ENCODE results near the gene STARD10. TPM values are rescaled to one million over a fixed set of nuclear protein-coding genes. Genes with fewer than 3 reads are reported as not detected.

Gene STARD10
- total RNA-seq, 1 experiment from 2014 or later: 58.4 TPM

DNA sequence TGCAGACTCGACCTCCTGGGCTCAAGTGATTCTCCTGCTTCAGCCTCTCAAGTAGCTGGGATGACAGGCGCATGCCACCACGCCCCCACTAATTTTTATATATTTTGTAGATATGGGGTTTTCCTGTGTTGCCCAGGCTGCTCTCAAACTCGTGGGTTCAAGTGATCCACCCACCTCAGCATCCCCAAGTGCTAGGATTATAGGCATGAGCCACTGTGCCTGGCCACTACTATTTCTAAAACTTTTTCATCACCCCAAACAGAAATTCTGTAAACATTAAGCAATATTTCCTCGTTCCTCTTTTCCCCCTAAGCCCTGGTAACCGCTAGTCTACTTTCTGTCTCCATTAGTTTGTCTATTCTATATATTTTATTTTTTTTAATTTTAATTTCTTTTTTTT is 11.4 kb upstream of the STARD10 start:
- RAD21 ChIA-PET (ENCODE audit: low non-redundant PET in 1 of 2, low total read pairs in 2 of 2, uncharacterized antibody in 2 of 2, unreplicated experiment in 2 of 2): no interaction called here
- intact Hi-C loops (cut with micrococcal nuclease): no loop called here
- POLR2A ChIA-PET: no interaction called here

More for the DNA sequence above, 11.4 kb upstream of the STARD10 start:
- no peak overlapping the region for H2AFZ ChIP-seq (ENCODE audit: low read depth, low read length, poor library complexity, severe bottlenecking)
- H3K27me3 ChIP-seq (ENCODE audit: insufficient read depth, low read length): no peaks in the 10 kb centered on the region
- no peak overlapping the region for H3K9ac ChIP-seq (ENCODE audit: low read length)
- no peak overlapping the region for H3K27ac ChIP-seq (ENCODE audit: low read depth, low read length)
- H3K79me2 ChIP-seq (ENCODE audit: insufficient read depth, low read length): peaks cover under 1% of the 10 kb centered on the region; the same call in 1 of the 2 replicates
- TF ChIP-seq, protein P1, sequence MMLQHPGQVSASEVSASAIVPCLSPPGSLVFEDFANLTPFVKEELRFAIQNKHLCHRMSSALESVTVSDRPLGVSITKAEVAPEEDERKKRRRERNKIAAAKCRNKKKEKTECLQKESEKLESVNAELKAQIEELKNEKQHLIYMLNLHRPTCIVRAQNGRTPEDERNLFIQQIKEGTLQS (IDR thresholded peaks at IDR 0.05): no peak
- TF ChIP-seq ELF1 (IDR thresholded peaks at IDR 0.05; ENCODE audit: borderline replicate concordance, low read depth) (no peak), ZNF274 (IDR thresholded peaks at IDR 0.05; ENCODE audit: low read depth, low read length) (no peak), EZH2 (IDR thresholded peaks at IDR 0.05) (no peak), SIN3A (IDR thresholded peaks at IDR 0.05; ENCODE audit: low read depth) (no peak), JUND (IDR thresholded peaks at IDR 0.05) (no peak), POLR2AphosphoS5 (IDR thresholded peaks at IDR 0.05; ENCODE audit: low read depth, low read length) (no peak), EZH2phosphoT487 (IDR thresholded peaks at IDR 0.05; ENCODE audit: borderline replicate concordance) (no peak), CBX3 (IDR thresholded peaks at IDR 0.05; ENCODE audit: low read depth) (no peak), POLR2A (IDR thresholded peaks at IDR 0.05; ENCODE audit: borderline replicate concordance, extremely low read depth, insufficient read depth, insufficient read length) (no peak), SRF (IDR thresholded peaks at IDR 0.05; ENCODE audit: low read depth) (no peak), YY1 (IDR thresholded peaks at IDR 0.05; ENCODE audit: extremely low read depth, insufficient replicate concordance, low read depth, low read length) (no peak), TCF7L2 (IDR thresholded peaks at IDR 0.05; ENCODE audit: borderline replicate concordance, extremely low read depth, insufficient read depth, insufficient read length) (no peak)
- TF ChIP-seq, protein P2, sequence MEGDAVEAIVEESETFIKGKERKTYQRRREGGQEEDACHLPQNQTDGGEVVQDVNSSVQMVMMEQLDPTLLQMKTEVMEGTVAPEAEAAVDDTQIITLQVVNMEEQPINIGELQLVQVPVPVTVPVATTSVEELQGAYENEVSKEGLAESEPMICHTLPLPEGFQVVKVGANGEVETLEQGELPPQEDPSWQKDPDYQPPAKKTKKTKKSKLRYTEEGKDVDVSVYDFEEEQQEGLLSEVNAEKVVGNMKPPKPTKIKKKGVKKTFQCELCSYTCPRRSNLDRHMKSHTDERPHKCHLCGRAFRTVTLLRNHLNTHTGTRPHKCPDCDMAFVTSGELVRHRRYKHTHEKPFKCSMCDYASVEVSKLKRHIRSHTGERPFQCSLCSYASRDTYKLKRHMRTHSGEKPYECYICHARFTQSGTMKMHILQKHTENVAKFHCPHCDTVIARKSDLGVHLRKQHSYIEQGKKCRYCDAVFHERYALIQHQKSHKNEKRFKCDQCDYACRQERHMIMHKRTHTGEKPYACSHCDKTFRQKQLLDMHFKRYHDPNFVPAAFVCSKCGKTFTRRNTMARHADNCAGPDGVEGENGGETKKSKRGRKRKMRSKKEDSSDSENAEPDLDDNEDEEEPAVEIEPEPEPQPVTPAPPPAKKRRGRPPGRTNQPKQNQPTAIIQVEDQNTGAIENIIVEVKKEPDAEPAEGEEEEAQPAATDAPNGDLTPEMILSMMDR (IDR thresholded peaks at IDR 0.05 in 2 of 3, conservative IDR thresholded peaks at IDR 0.05 in 1 of 3; ENCODE audit: borderline replicate concordance in 1 of 3, insufficient read depth in 1 of 3, low read depth in 2 of 3, low read length in 2 of 3): no peak
- TF ChIP-seq, protein P3, sequence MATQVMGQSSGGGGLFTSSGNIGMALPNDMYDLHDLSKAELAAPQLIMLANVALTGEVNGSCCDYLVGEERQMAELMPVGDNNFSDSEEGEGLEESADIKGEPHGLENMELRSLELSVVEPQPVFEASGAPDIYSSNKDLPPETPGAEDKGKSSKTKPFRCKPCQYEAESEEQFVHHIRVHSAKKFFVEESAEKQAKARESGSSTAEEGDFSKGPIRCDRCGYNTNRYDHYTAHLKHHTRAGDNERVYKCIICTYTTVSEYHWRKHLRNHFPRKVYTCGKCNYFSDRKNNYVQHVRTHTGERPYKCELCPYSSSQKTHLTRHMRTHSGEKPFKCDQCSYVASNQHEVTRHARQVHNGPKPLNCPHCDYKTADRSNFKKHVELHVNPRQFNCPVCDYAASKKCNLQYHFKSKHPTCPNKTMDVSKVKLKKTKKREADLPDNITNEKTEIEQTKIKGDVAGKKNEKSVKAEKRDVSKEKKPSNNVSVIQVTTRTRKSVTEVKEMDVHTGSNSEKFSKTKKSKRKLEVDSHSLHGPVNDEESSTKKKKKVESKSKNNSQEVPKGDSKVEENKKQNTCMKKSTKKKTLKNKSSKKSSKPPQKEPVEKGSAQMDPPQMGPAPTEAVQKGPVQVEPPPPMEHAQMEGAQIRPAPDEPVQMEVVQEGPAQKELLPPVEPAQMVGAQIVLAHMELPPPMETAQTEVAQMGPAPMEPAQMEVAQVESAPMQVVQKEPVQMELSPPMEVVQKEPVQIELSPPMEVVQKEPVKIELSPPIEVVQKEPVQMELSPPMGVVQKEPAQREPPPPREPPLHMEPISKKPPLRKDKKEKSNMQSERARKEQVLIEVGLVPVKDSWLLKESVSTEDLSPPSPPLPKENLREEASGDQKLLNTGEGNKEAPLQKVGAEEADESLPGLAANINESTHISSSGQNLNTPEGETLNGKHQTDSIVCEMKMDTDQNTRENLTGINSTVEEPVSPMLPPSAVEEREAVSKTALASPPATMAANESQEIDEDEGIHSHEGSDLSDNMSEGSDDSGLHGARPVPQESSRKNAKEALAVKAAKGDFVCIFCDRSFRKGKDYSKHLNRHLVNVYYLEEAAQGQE (IDR thresholded peaks at IDR 0.05; ENCODE audit: low read depth): no peak
- TF ChIP-seq, protein P4, sequence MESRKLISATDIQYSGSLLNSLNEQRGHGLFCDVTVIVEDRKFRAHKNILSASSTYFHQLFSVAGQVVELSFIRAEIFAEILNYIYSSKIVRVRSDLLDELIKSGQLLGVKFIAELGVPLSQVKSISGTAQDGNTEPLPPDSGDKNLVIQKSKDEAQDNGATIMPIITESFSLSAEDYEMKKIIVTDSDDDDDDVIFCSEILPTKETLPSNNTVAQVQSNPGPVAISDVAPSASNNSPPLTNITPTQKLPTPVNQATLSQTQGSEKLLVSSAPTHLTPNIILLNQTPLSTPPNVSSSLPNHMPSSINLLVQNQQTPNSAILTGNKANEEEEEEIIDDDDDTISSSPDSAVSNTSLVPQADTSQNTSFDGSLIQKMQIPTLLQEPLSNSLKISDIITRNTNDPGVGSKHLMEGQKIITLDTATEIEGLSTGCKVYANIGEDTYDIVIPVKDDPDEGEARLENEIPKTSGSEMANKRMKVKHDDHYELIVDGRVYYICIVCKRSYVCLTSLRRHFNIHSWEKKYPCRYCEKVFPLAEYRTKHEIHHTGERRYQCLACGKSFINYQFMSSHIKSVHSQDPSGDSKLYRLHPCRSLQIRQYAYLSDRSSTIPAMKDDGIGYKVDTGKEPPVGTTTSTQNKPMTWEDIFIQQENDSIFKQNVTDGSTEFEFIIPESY (IDR thresholded peaks at IDR 0.05; ENCODE audit: extremely low read depth, insufficient replicate concordance, low read length): no peak
- TF ChIP-seq, protein P5, sequence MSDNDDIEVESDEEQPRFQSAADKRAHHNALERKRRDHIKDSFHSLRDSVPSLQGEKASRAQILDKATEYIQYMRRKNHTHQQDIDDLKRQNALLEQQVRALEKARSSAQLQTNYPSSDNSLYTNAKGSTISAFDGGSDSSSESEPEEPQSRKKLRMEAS (IDR thresholded peaks at IDR 0.05): no peak
- H3K9me2 ChIP-seq (ENCODE audit: insufficient read depth): no peaks in the 10 kb centered on the region
- H3K4me2 ChIP-seq (ENCODE audit: low read length): no peak overlapping the region
- CTCF ChIA-PET: no interaction called here
- H3K36me3 ChIP-seq (ENCODE audit: control insufficient read depth in 1 of 2, insufficient read depth in 2 of 2, low read length in 2 of 2): peaks cover 0 to 5% of the 10 kb centered on the region in 2 experiments; a peak in 1 of 4 replicates
- ATAC-seq (no peak), DNase-seq (ENCODE audit: low read depth, low spot score) (no peak)
- H4K20me1 ChIP-seq (ENCODE audit: insufficient read depth): no peaks in the 10 kb centered on the region
- no TSS peak for BruUV-seq (replicated peaks)
- H3K4me1 ChIP-seq (ENCODE audit: control insufficient read depth in 1 of 2, insufficient read depth in 2 of 2, low read length in 2 of 2): no peaks in the 10 kb centered on the region
- H3K4me3 ChIP-seq (replicated peaks in 1 of 2; ENCODE audit: low read depth in 1 of 2, low read length in 2 of 2): no peak overlapping the region
- no peaks in the 10 kb centered on the region for H3K9me3 ChIP-seq (ENCODE audit: control insufficient read depth in 1 of 2, insufficient read depth in 1 of 2, low read depth in 1 of 2, low read length in 2 of 2)

All from HCT116 (cell line).